HepG2 (cell line): Measurements from ENCODE around the gene VPS37D. TPM values are rescaled to one million over a fixed set of nuclear protein-coding genes. Genes with fewer than 3 reads are reported as not detected.

Experiments used
- ARNT2 ChIP-seq: sonication (generic); formaldehyde crosslinking; IDR thresholded peaks from 2 replicates; pipeline ENCODE4 v1.8.0; 2022; ENCODE audit warnings: mild to moderate bottlenecking, low read depth, missing genetic modification reagents, moderate library complexity
- DPF2 ChIP-seq: sonication (generic); formaldehyde crosslinking; IDR thresholded peaks from 2 replicates; pipeline ENCODE4 v1.4.0; 2020; ENCODE audit warnings: mild to moderate bottlenecking, low read depth, missing genetic modification reagents, borderline replicate concordance
- FOXC1 ChIP-seq: sonication (generic); formaldehyde crosslinking; IDR thresholded peaks from 2 replicates; pipeline ENCODE4 v1.8.0; 2022; ENCODE audit warnings: mild to moderate bottlenecking, missing genetic modification reagents, borderline replicate concordance
- HNRNPK ChIP-seq: fragments of 200-400 bp; formaldehyde crosslinking; IDR thresholded peaks from 2 replicates; pipeline ENCODE4 v1.6.1; 2018; ENCODE audit warnings: low read length, low read depth, moderate library complexity, mild to moderate bottlenecking; ENCODE audit not compliant: poor library complexity, severe bottlenecking
- NR2C2 ChIP-seq: sonication (generic); formaldehyde crosslinking; IDR thresholded peaks from 2 replicates; pipeline ENCODE4 v1.4.0; 2020; ENCODE audit warnings: missing genetic modification reagents, mild to moderate bottlenecking, moderate library complexity, borderline replicate concordance
- RFX1 ChIP-seq: fragments of 450-650 bp; IDR thresholded peaks from 2 replicates; pipeline ENCODE4 v1.6.1; 2017
- RFXANK ChIP-seq: IDR thresholded peaks from 2 replicates; pipeline ENCODE4 v1.6.1; 2016
- SIX4 ChIP-seq: sonication (generic); formaldehyde crosslinking; IDR thresholded peaks from 2 replicates; pipeline ENCODE4 v1.4.0; 2020; ENCODE audit warnings: missing genetic modification reagents
- ZFP36 ChIP-seq: fragments of 150-350 bp; IDR thresholded peaks from 2 replicates; pipeline ENCODE4 v1.6.1; 2018; ENCODE audit warnings: borderline replicate concordance, low read length, low read depth; ENCODE audit not compliant: partially characterized antibody
- ZFX ChIP-seq: sonication (generic); formaldehyde crosslinking; IDR thresholded peaks from 2 replicates; pipeline ENCODE4 v1.4.0; 2020; ENCODE audit warnings: mild to moderate bottlenecking, low read depth, missing genetic modification reagents, moderate library complexity
- ZNF574 ChIP-seq: sonication (generic); formaldehyde crosslinking; IDR thresholded peaks from 2 replicates; pipeline ENCODE4 v1.4.0; 2020; ENCODE audit warnings: missing genetic modification reagents
- polyA plus RNA-seq, 8 experiments: library from polyadenylated mRNA; depleted of rRNA in 3 of 8; stranded (reverse) in 7 of 8; unstranded in 1 of 8; fragments of >200 nt; fragmentation: Illumina TruSeq in 4 of 8; extraction: Trizol in 4 of 8; gene quantifications; 2 replicates each; pipeline versions ENCODE4 v1.2.1 to v1.2.3, GENCODE V29; 2011 to 2016; ENCODE audit warnings: low read depth in 4 of 8, missing spikeins in 1 of 8, mixed read lengths in 1 of 8; ENCODE audit not compliant: insufficient read depth in 1 of 8
- total RNA-seq, 5 experiments: library from RNA; depleted of rRNA; stranded (reverse); fragments of >200 nt; fragmentation: Illumina TruSeq; extraction: Trizol; gene quantifications; 2 replicates each; pipeline ENCODE4 v1.2.3, GENCODE V29; 2016; ENCODE audit warnings: low read depth in 1 of 5
- TF ChIP-seq, protein P1 (sequence below): sonication (generic); formaldehyde crosslinking; IDR thresholded peaks from 2 replicates; pipeline ENCODE4 v1.4.0; 2020; ENCODE audit warnings: missing genetic modification reagents
- TF ChIP-seq, protein P2 (sequence below): sonication (generic); formaldehyde crosslinking; IDR thresholded peaks from 2 replicates; pipeline ENCODE4 v1.4.0; 2020; ENCODE audit warnings: low read depth, mild to moderate bottlenecking, missing genetic modification reagents
- TF ChIP-seq, protein P3 (sequence below): sonication (generic); formaldehyde crosslinking; IDR thresholded peaks from 2 replicates; pipeline ENCODE4 v1.8.0; 2022; ENCODE audit warnings: missing genetic modification reagents, mild to moderate bottlenecking, inconsistent platforms, borderline replicate concordance
- TF ChIP-seq, protein P4 (sequence below): sonication (generic); formaldehyde crosslinking; IDR thresholded peaks from 2 replicates; pipeline ENCODE4 v1.4.0; 2020; ENCODE audit warnings: missing genetic modification reagents

The VPS37D gene
- total and polyA plus RNA-seq, 2 of the 13 experiments (the other 11 are each of a cell fraction or from before 2014, with no cell fraction given) = 3.8 to 6.3 TPM

DNA sequence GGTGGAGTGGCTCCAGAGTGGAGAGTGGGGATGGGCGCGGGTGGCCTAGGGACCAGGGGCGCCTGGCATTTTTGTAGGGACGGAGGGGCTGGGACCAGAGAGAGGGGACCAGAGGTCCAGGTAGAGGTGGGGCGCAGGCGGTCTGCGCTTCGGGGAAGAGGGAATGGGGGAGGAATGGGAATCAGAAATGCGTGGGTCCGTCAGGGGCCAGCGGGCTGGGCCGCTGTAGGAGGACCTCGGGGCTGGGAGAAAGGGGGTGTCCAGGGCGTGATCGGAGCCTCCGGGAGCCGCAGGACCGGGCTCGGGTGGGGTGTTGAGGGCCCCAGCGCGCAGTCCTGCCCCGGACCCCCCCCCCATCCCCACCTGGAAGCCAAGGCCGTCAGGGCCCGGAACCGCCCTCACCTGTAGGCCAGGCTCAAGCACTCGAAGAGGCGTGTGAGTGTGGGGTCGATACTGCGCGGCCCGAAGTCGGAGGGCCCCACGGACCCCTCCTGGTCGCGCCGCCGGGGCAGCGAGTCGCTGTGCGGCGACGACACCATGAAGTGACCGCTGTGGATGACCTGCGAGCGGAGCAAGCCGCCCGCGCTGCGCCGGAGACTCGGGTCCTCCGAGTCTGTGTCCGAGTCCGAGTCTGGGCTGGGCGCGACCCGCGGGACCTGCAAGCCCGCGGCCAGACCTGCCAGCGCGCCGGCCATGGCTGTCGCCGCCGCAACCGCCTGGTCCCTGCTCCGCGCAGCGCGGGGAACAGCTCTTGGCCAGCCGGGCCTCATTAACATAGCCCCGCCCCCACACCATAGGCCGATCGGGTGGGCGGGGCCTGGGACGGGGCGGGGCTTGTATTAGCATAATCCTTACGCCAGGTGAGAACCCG is 43.6 kb upstream of the VPS37D start, which contains the start of gene MLXIPL (continued):
- TF ChIP-seq, protein P1, sequence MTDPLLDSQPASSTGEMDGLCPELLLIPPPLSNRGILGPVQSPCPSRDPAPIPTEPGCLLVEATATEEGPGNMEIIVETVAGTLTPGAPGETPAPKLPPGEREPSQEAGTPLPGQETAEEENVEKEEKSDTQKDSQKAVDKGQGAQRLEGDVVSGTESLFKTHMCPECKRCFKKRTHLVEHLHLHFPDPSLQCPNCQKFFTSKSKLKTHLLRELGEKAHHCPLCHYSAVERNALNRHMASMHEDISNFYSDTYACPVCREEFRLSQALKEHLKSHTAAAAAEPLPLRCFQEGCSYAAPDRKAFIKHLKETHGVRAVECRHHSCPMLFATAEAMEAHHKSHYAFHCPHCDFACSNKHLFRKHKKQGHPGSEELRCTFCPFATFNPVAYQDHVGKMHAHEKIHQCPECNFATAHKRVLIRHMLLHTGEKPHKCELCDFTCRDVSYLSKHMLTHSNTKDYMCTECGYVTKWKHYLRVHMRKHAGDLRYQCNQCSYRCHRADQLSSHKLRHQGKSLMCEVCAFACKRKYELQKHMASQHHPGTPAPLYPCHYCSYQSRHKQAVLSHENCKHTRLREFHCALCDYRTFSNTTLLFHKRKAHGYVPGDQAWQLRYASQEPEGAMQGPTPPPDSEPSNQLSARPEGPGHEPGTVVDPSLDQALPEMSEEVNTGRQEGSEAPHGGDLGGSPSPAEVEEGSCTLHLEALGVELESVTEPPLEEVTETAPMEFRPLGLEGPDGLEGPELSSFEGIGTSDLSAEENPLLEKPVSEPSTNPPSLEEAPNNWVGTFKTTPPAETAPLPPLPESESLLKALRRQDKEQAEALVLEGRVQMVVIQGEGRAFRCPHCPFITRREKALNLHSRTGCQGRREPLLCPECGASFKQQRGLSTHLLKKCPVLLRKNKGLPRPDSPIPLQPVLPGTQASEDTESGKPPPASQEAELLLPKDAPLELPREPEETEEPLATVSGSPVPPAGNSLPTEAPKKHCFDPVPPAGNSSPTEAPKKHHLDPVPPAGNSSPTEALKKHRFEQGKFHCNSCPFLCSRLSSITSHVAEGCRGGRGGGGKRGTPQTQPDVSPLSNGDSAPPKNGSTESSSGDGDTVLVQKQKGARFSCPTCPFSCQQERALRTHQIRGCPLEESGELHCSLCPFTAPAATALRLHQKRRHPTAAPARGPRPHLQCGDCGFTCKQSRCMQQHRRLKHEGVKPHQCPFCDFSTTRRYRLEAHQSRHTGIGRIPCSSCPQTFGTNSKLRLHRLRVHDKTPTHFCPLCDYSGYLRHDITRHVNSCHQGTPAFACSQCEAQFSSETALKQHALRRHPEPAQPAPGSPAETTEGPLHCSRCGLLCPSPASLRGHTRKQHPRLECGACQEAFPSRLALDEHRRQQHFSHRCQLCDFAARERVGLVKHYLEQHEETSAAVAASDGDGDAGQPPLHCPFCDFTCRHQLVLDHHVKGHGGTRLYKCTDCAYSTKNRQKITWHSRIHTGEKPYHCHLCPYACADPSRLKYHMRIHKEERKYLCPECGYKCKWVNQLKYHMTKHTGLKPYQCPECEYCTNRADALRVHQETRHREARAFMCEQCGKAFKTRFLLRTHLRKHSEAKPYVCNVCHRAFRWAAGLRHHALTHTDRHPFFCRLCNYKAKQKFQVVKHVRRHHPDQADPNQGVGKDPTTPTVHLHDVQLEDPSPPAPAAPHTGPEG (CRISPR knock-in tag) = peak; percentile 86; the same call in 1 of the 2 replicates
- TF ChIP-seq NR2C2 (CRISPR knock-in tag) (no peak), RFX1 (no peak), ZFP36 (no peak), DPF2 (no peak; the same call in 1 of the 2 replicates), FOXC1 (peak; percentile 79; the same call in 1 of the 2 replicates), HNRNPK (peak; percentile 40), RFXANK (CRISPR knock-in tag) (no peak), ARNT2 (no peak), SIX4 (no peak), ZFX (peak; percentile 67), ZNF574 (CRISPR knock-in tag) (no peak; the same call in 1 of the 2 replicates)
- TF ChIP-seq, protein P2, sequence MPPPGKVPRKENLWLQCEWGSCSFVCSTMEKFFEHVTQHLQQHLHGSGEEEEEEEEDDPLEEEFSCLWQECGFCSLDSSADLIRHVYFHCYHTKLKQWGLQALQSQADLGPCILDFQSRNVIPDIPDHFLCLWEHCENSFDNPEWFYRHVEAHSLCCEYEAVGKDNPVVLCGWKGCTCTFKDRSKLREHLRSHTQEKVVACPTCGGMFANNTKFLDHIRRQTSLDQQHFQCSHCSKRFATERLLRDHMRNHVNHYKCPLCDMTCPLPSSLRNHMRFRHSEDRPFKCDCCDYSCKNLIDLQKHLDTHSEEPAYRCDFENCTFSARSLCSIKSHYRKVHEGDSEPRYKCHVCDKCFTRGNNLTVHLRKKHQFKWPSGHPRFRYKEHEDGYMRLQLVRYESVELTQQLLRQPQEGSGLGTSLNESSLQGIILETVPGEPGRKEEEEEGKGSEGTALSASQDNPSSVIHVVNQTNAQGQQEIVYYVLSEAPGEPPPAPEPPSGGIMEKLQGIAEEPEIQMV (CRISPR knock-in tag) = no peak
- TF ChIP-seq, protein P3, sequence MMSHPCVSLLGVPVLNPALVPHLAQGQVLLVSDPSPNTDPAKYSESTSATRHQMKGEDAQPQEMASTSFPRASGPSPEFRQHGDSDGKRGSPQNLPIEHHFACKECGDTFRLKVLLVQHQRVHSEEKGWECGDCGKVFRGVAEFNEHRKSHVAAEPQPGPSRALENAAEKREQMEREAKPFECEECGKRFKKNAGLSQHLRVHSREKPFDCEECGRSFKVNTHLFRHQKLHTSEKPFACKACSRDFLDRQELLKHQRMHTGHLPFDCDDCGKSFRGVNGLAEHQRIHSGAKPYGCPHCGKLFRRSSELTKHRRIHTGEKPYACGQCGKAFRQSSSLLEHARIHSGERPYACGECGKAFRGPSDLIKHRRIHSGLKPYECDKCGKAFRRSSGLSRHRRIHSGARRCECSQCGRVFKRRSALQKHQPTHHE (CRISPR knock-in tag) = no peak; the same call in 1 of the 2 replicates
- TF ChIP-seq, protein P4, sequence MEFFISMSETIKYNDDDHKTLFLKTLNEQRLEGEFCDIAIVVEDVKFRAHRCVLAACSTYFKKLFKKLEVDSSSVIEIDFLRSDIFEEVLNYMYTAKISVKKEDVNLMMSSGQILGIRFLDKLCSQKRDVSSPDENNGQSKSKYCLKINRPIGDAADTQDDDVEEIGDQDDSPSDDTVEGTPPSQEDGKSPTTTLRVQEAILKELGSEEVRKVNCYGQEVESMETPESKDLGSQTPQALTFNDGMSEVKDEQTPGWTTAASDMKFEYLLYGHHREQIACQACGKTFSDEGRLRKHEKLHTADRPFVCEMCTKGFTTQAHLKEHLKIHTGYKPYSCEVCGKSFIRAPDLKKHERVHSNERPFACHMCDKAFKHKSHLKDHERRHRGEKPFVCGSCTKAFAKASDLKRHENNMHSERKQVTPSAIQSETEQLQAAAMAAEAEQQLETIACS (CRISPR knock-in tag) = peak; percentile 36; the same call in 1 of the 2 replicates
